ENCODE measurements around the gene HEG1.

Gene HEG1

DNA sequence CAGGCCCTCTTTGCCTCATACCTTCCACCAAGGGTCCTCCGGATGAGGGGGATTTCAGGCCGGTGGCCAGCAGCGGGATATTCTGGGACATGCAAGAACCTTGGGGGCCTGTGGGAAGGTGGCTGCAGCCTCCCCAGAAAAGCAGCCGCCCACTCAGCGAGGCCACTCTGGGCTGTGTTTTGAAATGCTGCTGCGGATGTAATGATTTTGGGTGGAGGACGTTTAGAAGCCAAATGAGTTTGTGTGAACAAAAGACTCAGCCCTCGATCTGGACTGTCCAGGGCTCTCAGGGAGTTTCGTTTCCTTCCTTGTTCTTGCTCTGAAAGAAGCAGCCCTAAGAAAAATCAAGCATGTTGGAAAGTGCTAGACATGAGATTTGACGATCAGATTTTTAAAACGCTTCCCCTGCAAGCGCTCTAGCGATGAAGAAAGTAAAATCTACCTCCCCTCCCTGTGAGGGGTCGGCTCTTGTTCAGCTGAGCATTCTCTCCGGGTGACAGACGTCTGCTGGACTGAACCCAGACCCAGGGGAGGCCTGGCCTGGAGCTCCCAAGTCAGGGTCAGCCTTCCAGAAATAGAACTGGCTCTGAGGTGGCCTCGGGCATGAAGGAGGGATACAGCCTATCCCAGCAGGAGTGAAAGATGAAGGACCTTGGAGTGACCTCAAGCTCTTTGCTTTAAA is 12.9 kb downstream of the HEG1 start:
- peak overlapping the region in 2 of 3 experiments; percentile 45 to 68 for H3K4me3 Mint-ChIP-seq
- H3K27me3 Mint-ChIP-seq (ENCODE audit: low read depth): no peaks in the 10 kb centered on the region
- H3K4me1 Mint-ChIP-seq: peaks cover 32% of the 10 kb centered on the region
- peak overlapping the region in 2 of 3 experiments; percentile 93 to 98 for H3K27ac Mint-ChIP-seq
- H3K36me3 Mint-ChIP-seq (ENCODE audit: low read depth): no peaks in the 10 kb centered on the region
- no peaks in the 10 kb centered on the region for H3K9me3 Mint-ChIP-seq
- TF ChIP-seq, protein P1, sequence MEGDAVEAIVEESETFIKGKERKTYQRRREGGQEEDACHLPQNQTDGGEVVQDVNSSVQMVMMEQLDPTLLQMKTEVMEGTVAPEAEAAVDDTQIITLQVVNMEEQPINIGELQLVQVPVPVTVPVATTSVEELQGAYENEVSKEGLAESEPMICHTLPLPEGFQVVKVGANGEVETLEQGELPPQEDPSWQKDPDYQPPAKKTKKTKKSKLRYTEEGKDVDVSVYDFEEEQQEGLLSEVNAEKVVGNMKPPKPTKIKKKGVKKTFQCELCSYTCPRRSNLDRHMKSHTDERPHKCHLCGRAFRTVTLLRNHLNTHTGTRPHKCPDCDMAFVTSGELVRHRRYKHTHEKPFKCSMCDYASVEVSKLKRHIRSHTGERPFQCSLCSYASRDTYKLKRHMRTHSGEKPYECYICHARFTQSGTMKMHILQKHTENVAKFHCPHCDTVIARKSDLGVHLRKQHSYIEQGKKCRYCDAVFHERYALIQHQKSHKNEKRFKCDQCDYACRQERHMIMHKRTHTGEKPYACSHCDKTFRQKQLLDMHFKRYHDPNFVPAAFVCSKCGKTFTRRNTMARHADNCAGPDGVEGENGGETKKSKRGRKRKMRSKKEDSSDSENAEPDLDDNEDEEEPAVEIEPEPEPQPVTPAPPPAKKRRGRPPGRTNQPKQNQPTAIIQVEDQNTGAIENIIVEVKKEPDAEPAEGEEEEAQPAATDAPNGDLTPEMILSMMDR (IDR thresholded peaks at IDR 0.05; ENCODE audit: unreplicated experiment in 3 of 3): no peak

DNA sequence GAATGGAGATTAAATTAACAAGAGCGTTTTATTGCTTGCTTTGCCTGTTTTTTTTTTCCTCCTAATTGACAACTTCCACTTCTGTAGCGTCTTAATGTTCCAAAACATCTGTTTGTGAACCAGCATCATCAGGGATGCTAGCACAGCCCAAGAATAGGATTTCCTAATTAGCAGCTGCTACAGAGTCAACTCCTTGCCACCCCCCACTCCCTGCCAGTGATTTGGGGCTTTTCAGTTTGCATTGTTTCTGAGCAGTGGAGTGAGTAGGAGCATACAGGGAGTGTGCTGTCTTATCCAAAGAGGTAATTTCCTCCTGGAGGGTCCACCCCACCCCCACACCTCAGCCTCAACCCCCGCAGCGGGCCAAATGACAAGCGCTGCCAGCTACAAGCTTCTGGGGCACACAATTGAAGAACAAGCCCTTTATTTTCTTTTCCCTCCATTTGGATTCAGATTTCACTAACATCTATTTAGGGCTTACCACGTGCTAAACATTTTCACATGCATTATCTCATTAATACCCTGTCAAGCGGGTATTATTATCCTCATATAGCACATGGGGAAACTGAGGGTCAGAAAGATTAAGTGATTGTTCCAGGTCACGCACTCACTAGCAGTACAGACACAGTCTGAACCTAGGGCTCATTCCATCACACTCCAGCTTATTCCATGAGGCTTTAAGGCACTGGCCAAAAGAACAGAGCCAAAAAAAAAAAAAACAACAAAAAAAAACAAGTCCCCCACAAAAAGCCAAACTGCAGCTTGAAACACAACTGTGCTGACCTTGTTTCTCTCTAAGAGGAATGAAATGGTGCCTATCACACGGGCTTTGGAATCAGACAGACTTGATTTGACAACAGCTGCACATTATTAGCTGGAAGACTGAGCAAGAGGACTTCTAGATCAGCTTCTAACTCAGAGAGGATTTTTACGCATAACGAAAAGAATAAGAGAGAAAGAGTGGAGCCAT is 16.4 kb downstream of the HEG1 start:
- peaks cover 32% of the 10 kb centered on the region for H3K4me1 Mint-ChIP-seq
- peaks cover 7% of the 10 kb centered on the region for H3K9me3 Mint-ChIP-seq
- peak overlapping the region; percentile 62 to 89 (median 76) for H3K27ac Mint-ChIP-seq
- TF ChIP-seq, protein P1 (IDR thresholded peaks at IDR 0.05; ENCODE audit: unreplicated experiment in 3 of 3): no peak
- H3K4me3 Mint-ChIP-seq: peak overlapping the region in 1 of 3 experiments; percentile 21
- H3K27me3 Mint-ChIP-seq (ENCODE audit: low read depth): no peaks in the 10 kb centered on the region
- peaks cover 9% of the 10 kb centered on the region for H3K36me3 Mint-ChIP-seq (ENCODE audit: low read depth)

DNA sequence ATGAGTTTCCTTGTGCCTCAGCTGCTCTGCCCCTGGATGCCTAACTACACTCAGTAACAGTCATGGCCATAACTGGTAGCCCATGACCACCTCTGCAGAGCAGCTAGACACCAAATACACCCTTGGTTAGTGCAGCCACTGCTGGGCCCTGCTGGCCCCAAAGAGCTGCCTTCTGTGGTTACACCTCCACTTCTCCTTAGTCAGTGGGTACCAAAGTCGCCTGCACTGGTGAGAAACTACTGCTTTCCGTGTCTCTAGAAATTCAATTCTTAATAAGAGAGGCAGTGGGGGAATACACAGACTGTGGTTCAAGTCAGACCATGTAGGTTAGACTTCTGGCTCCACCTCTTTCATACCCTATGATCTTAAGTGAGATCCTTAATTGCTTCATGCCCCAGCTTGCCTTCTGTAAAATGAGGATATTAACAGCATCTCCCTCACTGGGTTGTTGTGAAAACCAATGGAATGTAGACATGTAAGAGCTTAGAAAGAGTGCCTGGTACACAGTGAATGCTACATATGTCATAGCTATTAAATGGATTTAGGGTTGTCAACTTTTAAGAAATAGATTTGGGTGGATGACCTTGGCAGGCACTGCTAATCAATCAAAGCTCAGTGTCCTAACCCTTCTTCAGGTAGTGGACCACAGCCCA is 18.2 kb downstream of the HEG1 start:
- TF ChIP-seq, protein P1 (IDR thresholded peaks at IDR 0.05; ENCODE audit: unreplicated experiment in 3 of 3): no peak
- peak overlapping the region in 1 of 3 experiments; percentile 17 for H3K27ac Mint-ChIP-seq
- H3K27me3 Mint-ChIP-seq (ENCODE audit: low read depth): no peaks in the 10 kb centered on the region
- H3K4me1 Mint-ChIP-seq: peaks cover 42% of the 10 kb centered on the region
- peaks cover 9% of the 10 kb centered on the region for H3K36me3 Mint-ChIP-seq (ENCODE audit: low read depth)
- H3K4me3 Mint-ChIP-seq: no peak overlapping the region
- peaks cover 12% of the 10 kb centered on the region for H3K9me3 Mint-ChIP-seq

DNA sequence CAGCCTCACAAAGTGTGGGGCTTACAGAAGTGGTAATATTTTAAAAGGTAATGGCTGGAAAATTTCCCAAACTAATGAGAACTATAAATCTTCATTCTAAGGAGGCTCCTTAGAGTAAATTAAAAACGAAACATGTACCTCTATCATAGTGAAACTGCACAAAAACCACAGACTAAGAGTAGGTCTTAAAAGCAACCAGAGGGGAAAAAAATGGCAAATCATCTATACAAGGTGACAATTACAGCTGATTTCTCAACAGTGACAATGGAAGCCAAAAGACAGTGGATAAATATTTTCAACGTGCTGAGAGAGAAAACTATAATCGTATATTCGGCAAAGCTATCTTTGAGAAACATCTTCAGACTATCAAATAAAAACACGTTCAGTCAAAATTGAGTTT is 20.6 kb downstream of the HEG1 start:
- no peak overlapping the region for H3K27ac Mint-ChIP-seq
- H3K4me1 Mint-ChIP-seq: peaks cover 36% of the 10 kb centered on the region
- TF ChIP-seq, protein P1 (IDR thresholded peaks at IDR 0.05; ENCODE audit: unreplicated experiment in 3 of 3): no peak
- H3K9me3 Mint-ChIP-seq: peaks cover 18% of the 10 kb centered on the region
- H3K4me3 Mint-ChIP-seq: no peak overlapping the region
- peaks cover 9% of the 10 kb centered on the region for H3K36me3 Mint-ChIP-seq (ENCODE audit: low read depth)
- H3K27me3 Mint-ChIP-seq (ENCODE audit: low read depth): no peaks in the 10 kb centered on the region

DNA sequence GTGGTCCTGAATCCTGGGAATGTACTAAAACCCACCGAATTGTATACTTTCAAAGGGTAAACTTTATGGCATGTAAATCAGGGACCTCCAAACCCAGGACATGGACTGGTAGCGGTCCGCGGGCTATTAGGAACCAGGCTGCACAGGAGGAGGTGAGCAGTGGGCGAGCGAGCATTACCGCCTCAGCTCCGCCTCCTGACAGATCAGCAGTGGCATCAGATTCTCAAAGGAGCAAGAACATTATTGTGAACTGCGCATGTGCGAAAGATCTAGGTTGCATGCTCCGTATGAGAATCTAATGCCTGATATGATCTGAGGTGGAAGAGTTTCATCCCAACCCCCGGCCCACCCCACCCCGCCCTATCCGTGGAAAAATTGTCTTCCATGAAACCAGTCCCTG is 22.2 kb downstream of the HEG1 start:
- H3K9me3 Mint-ChIP-seq: peaks cover 18% of the 10 kb centered on the region
- peaks cover 4% of the 10 kb centered on the region for H3K27me3 Mint-ChIP-seq (ENCODE audit: low read depth)
- peaks cover 20% of the 10 kb centered on the region for H3K4me1 Mint-ChIP-seq
- peak overlapping the region; percentile 71 to 86 (median 76) for H3K27ac Mint-ChIP-seq
- TF ChIP-seq, protein P1 (IDR thresholded peaks at IDR 0.05; ENCODE audit: unreplicated experiment in 3 of 3): no peak
- H3K4me3 Mint-ChIP-seq: no peak overlapping the region
- peaks cover 9% of the 10 kb centered on the region for H3K36me3 Mint-ChIP-seq (ENCODE audit: low read depth)
